ENCODE measurements around the gene STIL.
"Not testable (repeated sequence)": the region's sequence is repeated elsewhere in the genome, so short reads cannot be mapped to it uniquely, and the experiment has no call there.

STIL gene

DNA sequence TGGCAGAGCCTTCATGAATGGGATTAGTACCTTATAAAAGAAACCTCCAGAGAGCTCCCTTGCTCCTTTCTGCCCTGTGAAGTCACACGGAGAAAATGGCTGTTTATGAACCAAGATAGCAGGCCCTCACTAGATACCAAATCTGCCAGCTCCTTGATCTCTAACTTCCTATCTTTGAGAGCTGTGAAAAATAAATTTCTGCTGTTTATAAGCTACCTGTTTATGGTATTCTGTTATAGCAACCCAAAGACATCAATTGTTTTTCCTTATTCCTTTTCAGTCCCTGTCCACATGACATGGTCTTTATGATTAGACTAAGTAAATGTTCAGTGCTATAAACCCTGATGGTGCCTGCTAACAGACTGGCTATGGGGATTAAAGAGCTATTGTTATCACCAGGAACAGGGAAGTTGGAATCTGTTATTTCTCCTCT is 9.7 kb upstream of the STIL start:
- no peak for DNase-seq (ENCODE audit: low read depth in 1 of 2, low spot score in 1 of 2)

DNA sequence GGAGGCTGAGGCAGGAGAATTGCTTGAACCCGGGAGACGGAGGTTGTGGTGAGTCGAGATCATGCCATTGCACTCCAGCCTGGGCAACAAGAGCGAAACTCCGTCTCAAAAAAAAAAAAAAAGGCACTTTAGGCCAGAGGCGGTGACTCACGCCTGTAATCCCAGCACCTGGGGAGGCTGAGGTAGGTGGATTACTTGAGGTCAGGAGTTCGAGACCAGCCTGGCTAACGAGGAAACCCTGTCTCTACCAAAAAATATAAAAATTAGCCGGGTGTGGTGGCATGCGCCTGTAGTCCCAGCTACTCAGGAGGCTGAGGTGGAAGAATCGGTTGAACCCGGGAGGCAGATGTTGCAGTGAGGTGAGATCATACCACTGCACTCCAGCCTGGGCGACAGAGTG is 6.0 kb upstream of the STIL start:
- not testable (repeated sequence) for DNase-seq (ENCODE audit: low read depth in 1 of 2, low spot score in 1 of 2)

- DNase-seq (ENCODE audit: low read depth in 1 of 2, low spot score in 1 of 2): no peak
These were observed 3.9 kb upstream of the STIL start for GRCh38 chr1:47317841-47318240.

- no peak for DNase-seq (ENCODE audit: low read depth in 1 of 2, low spot score in 1 of 2)
These were observed 4.5 kb downstream of the STIL start for GRCh38 chr1:47309427-47309826.

DNA sequence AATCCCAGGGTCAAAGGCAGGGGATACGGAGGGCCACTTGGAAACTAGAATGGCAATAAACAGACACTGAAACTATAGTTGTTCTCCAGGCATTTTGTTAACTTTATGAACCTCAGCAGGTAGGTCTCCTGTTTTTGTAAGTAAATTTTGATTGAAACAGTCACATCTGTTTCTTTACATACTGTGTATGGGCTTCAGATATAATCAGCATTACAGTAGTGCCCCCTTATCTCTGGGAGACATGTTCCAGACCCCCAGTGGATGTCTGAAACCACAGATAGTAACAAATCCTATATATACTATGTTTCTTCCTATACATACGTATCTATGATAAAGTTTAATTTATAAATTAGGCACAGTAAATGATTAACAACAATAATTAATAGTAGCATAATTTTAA is 11.5 kb downstream of the STIL start:
- DNase-seq (ENCODE audit: low read depth in 1 of 2, low spot score in 1 of 2): no peak

GRCh38 chr1:47298025-47298699 is 15.8 kb downstream of the STIL start:
- DNase-seq (ENCODE audit: low read depth in 1 of 2, low spot score in 1 of 2): no peak

GRCh38 chr1:47295579-47295978 is 18.4 kb downstream of the STIL start:
- DNase-seq (ENCODE audit: low read depth in 1 of 2, low spot score in 1 of 2): no peak

GRCh38 chr1:47294863-47295262 is 19.1 kb downstream of the STIL start:
- DNase-seq (ENCODE audit: low read depth in 1 of 2, low spot score in 1 of 2): not testable (repeated sequence)

GRCh38 chr1:47288116-47288515 is 25.8 kb downstream of the STIL start:
- not testable (repeated sequence) for DNase-seq (ENCODE audit: low read depth in 1 of 2, low spot score in 1 of 2)

GRCh38 chr1:47280142-47280541 is 33.8 kb downstream of the STIL start:
- no peak for DNase-seq (ENCODE audit: low read depth in 1 of 2, low spot score in 1 of 2)

DNA sequence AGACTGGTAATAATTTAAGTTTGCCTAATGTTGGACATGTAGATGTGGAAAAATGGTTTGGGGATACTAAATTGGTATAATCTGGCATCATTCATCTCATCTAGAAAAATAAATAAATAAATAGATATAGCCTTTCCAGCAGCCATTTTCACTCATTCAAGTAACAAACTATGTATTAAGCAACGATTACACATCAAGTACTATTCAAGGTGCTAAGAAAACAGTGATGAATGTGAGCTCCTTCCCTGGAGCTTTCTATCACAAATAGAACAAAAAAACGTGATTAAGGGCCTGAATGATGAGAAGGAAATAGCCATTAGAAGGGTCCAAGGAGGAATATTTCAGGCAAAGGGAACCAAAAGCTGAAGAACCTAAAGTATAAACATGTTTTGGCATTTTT is 37.1 kb downstream of the STIL start:
- DNase-seq (ENCODE audit: low read depth in 1 of 2, low spot score in 1 of 2): no peak

DNA sequence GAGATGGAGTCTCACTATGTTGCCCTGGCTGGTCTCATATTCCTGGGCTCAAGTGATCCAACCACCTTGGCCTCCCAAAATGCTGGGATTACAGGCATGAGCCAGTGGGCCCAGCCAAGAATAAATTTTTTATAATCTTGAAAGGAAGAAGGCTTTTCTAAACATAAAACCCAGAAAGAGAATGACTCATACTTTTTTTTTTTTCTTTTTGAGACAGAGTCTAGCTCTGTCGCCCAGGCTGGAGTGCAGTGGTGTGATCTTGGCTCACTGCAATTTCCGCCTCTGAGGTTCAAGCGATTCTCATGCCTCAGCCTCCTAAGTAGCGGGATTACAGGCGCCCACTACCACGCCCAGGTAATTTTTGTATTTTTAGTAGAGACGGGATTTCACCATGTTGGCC is 38.1 kb downstream of the STIL start:
- not testable (repeated sequence) for DNase-seq (ENCODE audit: low read depth in 1 of 2, low spot score in 1 of 2)

GRCh38 chr1:47265529-47265928 is 48.4 kb downstream of the STIL start:
- not testable (repeated sequence) for DNase-seq (ENCODE audit: low read depth in 1 of 2, low spot score in 1 of 2)

DNA sequence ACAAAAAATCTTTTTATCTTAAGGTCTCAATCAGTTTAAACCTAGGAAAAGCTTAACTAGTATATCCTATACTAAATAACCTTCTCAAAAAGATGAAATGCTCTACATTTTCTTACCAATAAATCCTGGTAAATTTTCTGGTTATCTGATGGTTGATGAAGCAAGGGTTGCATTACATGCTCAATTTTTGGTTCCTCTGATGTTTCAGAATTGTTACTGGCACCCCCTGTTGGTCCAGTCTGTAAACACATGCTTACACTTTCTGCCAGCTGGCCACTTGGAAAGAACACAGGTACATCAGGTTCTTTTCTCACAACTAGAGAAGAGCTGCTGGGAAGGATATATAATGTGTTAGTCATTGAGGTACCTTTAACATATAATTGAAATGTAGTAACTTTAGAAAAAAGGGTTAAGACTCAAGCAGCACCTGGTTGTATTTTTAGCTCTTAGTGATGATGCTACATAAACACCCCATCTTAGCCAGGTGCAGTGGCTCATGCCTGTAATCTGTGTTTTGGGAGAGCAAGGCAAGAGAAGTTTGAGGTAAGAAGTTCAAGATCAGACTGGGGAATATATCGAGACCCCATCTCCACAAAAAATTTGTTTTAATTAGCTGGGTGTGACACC is 51.0 kb downstream of the STIL start:
- peak in 1 of 2 donors; percentile 1 for DNase-seq (ENCODE audit: low read depth in 1 of 2, low spot score in 1 of 2)

DNA sequence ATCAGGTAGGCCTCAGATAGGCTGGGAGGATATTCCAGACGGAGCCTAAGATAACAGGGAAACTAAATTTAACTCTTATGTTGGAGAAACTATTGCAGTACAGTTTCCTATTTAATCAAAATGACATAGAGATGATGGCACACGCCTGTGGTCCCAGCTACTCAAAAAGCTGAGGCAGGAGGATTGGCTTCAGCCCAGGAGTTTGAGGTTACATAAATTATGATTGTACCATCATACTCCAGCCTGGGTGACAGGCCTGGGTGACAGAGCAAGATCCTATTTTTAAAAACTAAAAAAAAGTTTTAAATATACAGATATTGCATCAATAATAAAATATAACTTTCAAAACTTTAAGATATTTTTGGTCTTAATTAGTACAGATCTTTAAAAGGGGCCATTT is 56.7 kb downstream of the STIL start:
- DNase-seq (ENCODE audit: low read depth in 1 of 2, low spot score in 1 of 2): no peak

GRCh38 chr1:47252795-47253194 is 61.2 kb downstream of the STIL start:
- no peak for DNase-seq (ENCODE audit: low read depth in 1 of 2, low spot score in 1 of 2)

DNA sequence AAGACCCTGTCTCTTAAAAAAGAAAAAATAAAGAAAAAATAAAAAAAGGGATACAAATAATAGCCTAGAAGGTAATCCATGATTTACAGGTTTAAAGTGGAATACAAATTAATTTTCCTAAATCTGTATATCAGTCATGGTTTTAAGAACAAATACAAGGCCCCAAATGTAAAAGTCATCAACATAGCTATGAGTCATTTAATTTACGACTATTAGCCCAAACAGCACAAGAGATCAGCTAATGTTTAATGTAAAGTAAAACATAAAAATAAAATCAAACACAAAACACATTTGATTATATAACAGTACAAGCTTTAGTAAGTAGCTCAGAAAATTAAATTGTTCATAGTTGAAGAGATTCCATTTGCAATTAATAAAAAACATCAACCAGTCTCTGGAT is 61.6 kb downstream of the STIL start:
- DNase-seq (ENCODE audit: low read depth in 1 of 2, low spot score in 1 of 2): no peak

DNA sequence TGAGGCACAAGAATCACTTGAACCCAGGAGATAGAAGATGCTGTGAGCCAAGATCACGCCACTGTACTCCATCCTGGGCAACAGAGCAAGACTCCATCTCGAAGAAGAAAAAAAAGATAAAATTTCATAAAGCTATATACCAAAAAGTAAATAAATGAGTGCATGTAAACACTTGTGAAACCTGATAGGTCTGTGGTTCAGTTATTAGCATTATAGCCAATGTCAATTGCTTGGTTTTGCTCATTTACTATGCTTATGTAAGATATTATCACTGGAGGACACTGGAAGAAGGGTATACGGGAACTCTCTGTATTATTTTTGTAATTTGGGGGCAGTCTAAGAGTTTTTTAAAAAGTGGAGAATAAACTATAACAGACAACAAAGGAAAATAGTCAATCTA is 64.2 kb downstream of the STIL start:
- DNase-seq (ENCODE audit: low read depth in 1 of 2, low spot score in 1 of 2): no peak

DNA sequence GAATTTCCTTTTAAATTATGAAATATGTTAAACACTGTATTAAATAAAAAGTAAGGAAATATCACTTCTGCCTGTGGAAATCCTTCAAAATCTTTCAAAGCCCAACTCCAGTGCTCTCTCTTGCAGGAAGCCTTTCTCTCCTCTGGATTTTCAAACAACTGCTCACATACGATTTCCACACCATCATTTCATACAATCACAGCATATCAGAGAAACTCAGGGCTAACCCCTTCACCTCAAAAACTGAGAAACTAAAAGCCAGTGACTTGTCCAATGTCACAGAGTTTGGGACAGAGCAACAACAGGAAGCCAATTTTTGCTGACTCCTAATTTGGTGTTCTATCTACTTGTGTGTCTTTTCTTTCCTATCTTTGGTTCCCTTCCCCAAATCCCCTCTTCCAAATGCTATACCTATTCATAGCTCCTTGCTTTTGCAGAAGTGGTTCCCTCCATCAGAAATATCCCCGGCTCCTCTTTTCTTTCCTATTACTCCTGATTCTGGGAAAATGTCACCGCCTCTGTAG is 69.5 kb downstream of the STIL start:
- no peak for DNase-seq (ENCODE audit: low read depth in 1 of 2, low spot score in 1 of 2)

- DNase-seq (ENCODE audit: low read depth in 1 of 2, low spot score in 1 of 2): no peak
These were observed 70.0 kb downstream of the STIL start for GRCh38 chr1:47243910-47244309.

GRCh38 chr1:47241114-47242113 is 72.5 kb downstream of the STIL start:
- no peak for DNase-seq (ENCODE audit: low read depth in 1 of 2, low spot score in 1 of 2)

All from activated CD4-positive, alpha-beta T cell treated with anti-CD3 and anti-CD28 coated beads, Interleukin-2, amount 50 U/mL, for 24 hours (primary cell).